ENCODE data around the gene WDR43.

The WDR43 gene

GRCh38 chr2:28870146-28870891 lies 24.1 kb upstream of the WDR43 start, which contains the start of gene TRMT61B:
TRMT61B (minus strand) TSS chr2:28870309; CDS start chr2:28870277, 32 bp downstream.
- Histone ChIP-seq H3K9me3 (ENCODE audit: severe bottlenecking) (no peaks in the 10 kb centered on the region), H3K36me3 (peaks cover 27% of the 10 kb centered on the region), H3K27ac (peak within 1 kb of the TSS; percentile 87), H3K4me3 (ENCODE audit: low read depth, low read length) (peak within 1 kb of the TSS; percentile 91), H3K27me3 (ENCODE audit: insufficient read depth, low read depth, severe bottlenecking) (no peaks in the 10 kb centered on the region)
- 0 out of 2 replicates have a peak, but pooled peaks have one; percentile 3 for TF ChIP-seq CTCF (IDR thresholded peaks at IDR 0.05; ENCODE audit: low read depth, low read length)
- peak; percentile 99 for DNase-seq

GRCh38 chr2:28871620-28872019 lies 22.8 kb upstream of the WDR43 start:
- no peaks in the 10 kb centered on the region for H3K27me3 ChIP-seq (ENCODE audit: insufficient read depth, low read depth, severe bottlenecking)
- H3K4me3 ChIP-seq (ENCODE audit: low read depth, low read length) = no peak overlapping the region
- no peak overlapping the region for H3K27ac ChIP-seq
- no peaks in the 10 kb centered on the region for H3K9me3 ChIP-seq (ENCODE audit: severe bottlenecking)
- peaks cover 17% of the 10 kb centered on the region for H3K36me3 ChIP-seq
- no peak for DNase-seq
- no peak for TF ChIP-seq CTCF (IDR thresholded peaks at IDR 0.05; ENCODE audit: low read depth, low read length)

DNA sequence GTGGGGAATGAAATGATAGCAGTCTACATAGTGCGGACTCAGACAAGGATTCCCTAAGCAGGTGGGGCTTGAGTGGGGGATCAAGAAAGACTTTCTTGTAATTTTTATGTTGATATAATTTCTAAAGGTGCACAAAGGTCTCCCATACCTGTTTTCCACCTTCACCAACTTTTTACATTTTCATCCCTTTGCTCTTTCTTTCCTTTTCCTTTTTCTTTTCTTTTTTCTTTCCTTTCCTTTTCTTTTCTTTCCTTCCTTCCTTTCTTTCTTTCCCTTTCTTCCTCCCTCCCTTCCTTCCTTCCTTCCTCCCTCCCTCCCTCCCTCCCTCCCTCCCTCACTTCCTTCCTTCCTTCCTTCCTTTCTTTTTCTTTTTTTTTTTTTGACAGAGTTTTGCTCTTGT lies 14.3 kb upstream of the WDR43 start:
- no peak for TF ChIP-seq CTCF (IDR thresholded peaks at IDR 0.05; ENCODE audit: low read depth, low read length)
- H3K9me3 ChIP-seq (ENCODE audit: severe bottlenecking) = no peaks in the 10 kb centered on the region
- no peak for DNase-seq
- H3K4me3 ChIP-seq (ENCODE audit: low read depth, low read length) = no peak overlapping the region
- H3K27me3 ChIP-seq (ENCODE audit: insufficient read depth, low read depth, severe bottlenecking) = no peaks in the 10 kb centered on the region
- no peaks in the 10 kb centered on the region for H3K36me3 ChIP-seq
- H3K27ac ChIP-seq = no peak overlapping the region

DNA sequence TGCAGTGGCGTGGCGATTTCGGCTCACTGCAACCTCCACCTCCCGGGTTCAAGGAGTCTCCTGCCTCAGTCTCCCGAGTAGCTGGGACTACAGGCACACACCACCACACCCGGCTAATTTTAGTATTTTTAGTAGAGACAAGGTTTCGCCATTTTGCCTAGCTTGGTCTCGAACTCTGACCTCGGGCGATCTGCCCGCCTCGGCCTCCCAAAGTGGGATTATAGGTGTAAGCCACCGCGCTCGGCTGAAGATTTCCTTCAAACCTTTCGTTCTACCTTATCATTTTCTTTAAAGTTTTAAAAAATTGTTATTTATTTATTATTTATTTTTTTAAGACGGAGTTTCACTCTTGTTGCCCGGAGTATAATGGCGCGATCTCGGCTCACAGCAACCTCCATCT lies 979 bp upstream of the WDR43 start:
- Histone ChIP-seq H3K27ac (no peak overlapping the region), H3K4me3 (ENCODE audit: low read depth, low read length) (no peak overlapping the region), H3K27me3 (ENCODE audit: insufficient read depth, low read depth, severe bottlenecking) (no peaks in the 10 kb centered on the region), H3K9me3 (ENCODE audit: severe bottlenecking) (no peaks in the 10 kb centered on the region), H3K36me3 (peaks cover 17% of the 10 kb centered on the region)
- TF ChIP-seq CTCF (IDR thresholded peaks at IDR 0.05; ENCODE audit: low read depth, low read length) = no peak
- no peak for DNase-seq

- H3K27ac ChIP-seq = peak overlapping the region; percentile 83
- H3K36me3 ChIP-seq = peaks cover 17% of the 10 kb centered on the region
- DNase-seq = peak; percentile 61
- peak overlapping the region; percentile 76 for H3K4me3 ChIP-seq (ENCODE audit: low read depth, low read length)
- TF ChIP-seq CTCF (IDR thresholded peaks at IDR 0.05; ENCODE audit: low read depth, low read length) = no peak
- no peaks in the 10 kb centered on the region for H3K9me3 ChIP-seq (ENCODE audit: severe bottlenecking)
- no peaks in the 10 kb centered on the region for H3K27me3 ChIP-seq (ENCODE audit: insufficient read depth, low read depth, severe bottlenecking)
Observed at GRCh38 chr2:28895189-28895893, 874 bp downstream of the WDR43 start.

Measured in WERI-Rb-1 (cell line).